T-cell (primary cell): ENCODE results near the gene MACROH2A1. TPM values are rescaled to one million over a fixed set of nuclear protein-coding genes. Genes with fewer than 3 reads are reported as not detected.
A peak's percentile ranks its signal among the peaks of the same experiment; 100 is the strongest.

ENCODE experiments used
- ATAC-seq, 4 experiments: fragments of 200-7000 bp in 3 of 4; fragments of 150-1000 bp in 1 of 4; cut with Tn5 transposase; replicated peaks in 1 of 4; 1 replicate in 3 of 4; 2 replicates in 1 of 4; pipeline ENCODE4 v1.10.0; 2021; ENCODE audit warnings: moderate library complexity in 3 of 4, mild to moderate bottlenecking in 2 of 4, moderate number of reproducible peaks in 1 of 4
- CTCF ChIA-PET, 2 donors: fragments of 300-600 bp; sonication (Branson Sonifier 250); formaldehyde crosslinking; loops; one replicate each; lab custom pipeline; 2022; ENCODE audit warnings: antibody characterized with exemption in 2 of 2; lab: Charles Lee
- POLR2A ChIA-PET, 2 donors: fragments of 300-600 bp; sonication (Branson Sonifier 250); formaldehyde crosslinking; loops; one replicate each; lab custom pipeline; 2022; ENCODE audit warnings: antibody characterized with exemption in 2 of 2; lab: Charles Lee
- DNase-seq, 35 experiments: peaks; one replicate each; pipeline versions ENCODE4 v3.0.0 to v3.0.0-alpha.2; 2013 to 2023
- H3K27ac ChIP-seq: one replicate; pipeline ENCODE4 v1.5.1; 2013; ENCODE audit warnings: low read length
- H3K27me3 ChIP-seq, 2 experiments: replicated peaks in 1 of 2; 1 replicate in 1 of 2; 2 replicates in 1 of 2; pipeline versions ENCODE4 v1.6.1 to v1.7.0; 2013; ENCODE audit warnings: low read length in 1 of 2, mixed read lengths in 1 of 2; ENCODE audit not compliant: control insufficient read depth in 2 of 2, insufficient read depth in 2 of 2; ENCODE audit errors: extremely low read depth in 1 of 2
- H3K36me3 ChIP-seq, 2 donors: 1 replicate in 1 of 2; 2 replicates in 1 of 2; pipeline versions ENCODE4 v1.6.1 to v1.7.0; 2013; ENCODE audit warnings: low read length in 1 of 2; ENCODE audit not compliant: control insufficient read depth in 2 of 2, insufficient read depth in 1 of 2; ENCODE audit errors: extremely low read depth in 1 of 2
- H3K4me1 ChIP-seq, 2 experiments: 1 replicate in 1 of 2; 2 replicates in 1 of 2; pipeline versions ENCODE4 v1.6.1 to v1.7.0; 2013; ENCODE audit warnings: low read length in 2 of 2, mixed read lengths in 1 of 2; ENCODE audit not compliant: insufficient read depth in 2 of 2, control insufficient read depth in 1 of 2; ENCODE audit errors: extremely low read depth in 1 of 2
- H3K4me3 ChIP-seq, 2 donors: 1 replicate in 1 of 2; 2 replicates in 1 of 2; pipeline versions ENCODE4 v1.5.1 to v1.7.0; 2013; ENCODE audit warnings: mild to moderate bottlenecking in 2 of 2, low read length in 1 of 2, moderate library complexity in 1 of 2; ENCODE audit not compliant: control insufficient read depth in 1 of 2; ENCODE audit errors: extremely low read depth in 1 of 2
- H3K9me3 ChIP-seq: 2 replicates; pipeline ENCODE4 v1.7.0; 2013
- H3K27ac Mint-ChIP-seq, 2 donors: one replicate each; pipeline ENCODE4 v1.8.0; 2020 to 2021; ENCODE audit warnings: mild to moderate bottlenecking in 2 of 2, mixed read lengths in 2 of 2
- H3K27me3 Mint-ChIP-seq, 2 donors: one replicate each; pipeline ENCODE4 v1.8.0; 2021 to 2022; ENCODE audit warnings: mixed read lengths in 2 of 2
- H3K36me3 Mint-ChIP-seq: one replicate; pipeline ENCODE4 v1.8.0; 2021; ENCODE audit warnings: mixed read lengths
- H3K4me1 Mint-ChIP-seq, 3 donors: one replicate each; pipeline ENCODE4 v1.8.0; 2020 to 2022; ENCODE audit warnings: mixed read lengths in 3 of 3, mild to moderate bottlenecking in 1 of 3
- H3K4me3 Mint-ChIP-seq, 3 donors: one replicate each; pipeline ENCODE4 v1.8.0; 2020 to 2022; ENCODE audit warnings: mild to moderate bottlenecking in 3 of 3, mixed read lengths in 3 of 3, moderate library complexity in 3 of 3
- H3K9me3 Mint-ChIP-seq, 3 donors: one replicate each; pipeline ENCODE4 v1.8.0; 2020 to 2022; ENCODE audit warnings: mixed read lengths in 3 of 3
- WGBS: methylation state at CpG from one replicate; pipeline ENCODE4 v1.1.5; 2013; ENCODE audit warnings: missing lambda C conversion rate; ENCODE audit not compliant: insufficient coverage; 5-methylcytosine and 5-hydroxymethylcytosine counted together
- total RNA-seq, 35 experiments: library from RNA in 6 of 35; stranded (reverse) in 6 of 35; fragments of 120-200 nt in 1 of 35; gene quantifications; one replicate each; pipeline versions ENCODE4 v1.2.1 to v1.2.4 and lab custom pipeline; 2013 to 2026

MACROH2A1 gene
- total RNA-seq, 5 donors from 2014 or later (not counting 1 experiment from before 2014, with no cell fraction given) = 111 to 136 (median 133) TPM

DNA sequence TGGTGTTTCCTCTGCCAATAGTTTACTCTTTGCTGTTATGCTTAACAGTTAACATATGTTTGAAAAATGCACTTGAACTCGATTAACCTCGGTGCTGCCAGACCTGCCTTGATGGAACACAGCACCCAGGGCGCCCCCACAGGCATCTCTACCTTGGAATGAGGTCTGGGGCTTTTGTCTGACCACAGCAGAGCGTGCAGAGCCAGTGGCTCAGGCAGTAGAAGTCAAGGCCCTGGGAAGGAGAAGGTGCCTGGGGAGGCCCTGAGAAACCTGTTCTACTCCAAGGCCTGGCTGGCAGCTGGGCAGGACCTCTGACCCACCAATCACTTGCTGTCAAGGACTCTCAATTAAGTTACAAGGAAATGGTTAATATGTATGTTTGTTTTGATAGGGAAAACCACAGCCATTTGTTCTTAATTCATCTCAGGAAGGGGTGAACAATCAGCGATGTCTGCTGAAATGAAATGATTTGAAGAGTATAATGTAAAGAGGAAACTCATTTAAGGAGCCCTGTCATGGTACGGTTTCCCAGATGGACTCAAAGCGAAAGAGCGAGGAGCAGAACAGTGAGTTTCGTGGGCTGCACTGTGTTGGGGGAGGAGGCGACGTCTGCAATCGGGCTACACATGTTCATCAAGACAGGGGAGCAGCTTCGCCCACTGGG is 21.9 kb downstream of the MACROH2A1 start:
- Mint-ChIP-seq H3K27me3 (no peaks in the 10 kb centered on the region), H3K4me3 (peak overlapping the region in 1 of 3 donors; percentile 35), H3K4me1 (peaks cover 61 to 80% (median 68%) of the 10 kb centered on the region in 3 donors), H3K9me3 (no peaks in the 10 kb centered on the region), H3K27ac (peak overlapping the region in 1 of 2 donors; percentile 45), H3K36me3 (peaks cover 65% of the 10 kb centered on the region)
- peaks cover 3 to 35% of the 10 kb centered on the region in 2 experiments for H3K4me1 ChIP-seq
- no peak overlapping the region for H3K4me3 ChIP-seq
- no peaks in the 10 kb centered on the region for H3K27me3 ChIP-seq
- no peak for DNase-seq
- H3K9me3 ChIP-seq = no peaks in the 10 kb centered on the region
- POLR2A ChIA-PET = no interaction called here
- WGBS = 34% methylated on average over 11 of the region's 13 CpGs
- CTCF ChIA-PET = interaction anchor here in 1 of 2 donors (1.3 kb wide), 1 partner anchor 49 kb away, joined by 6 read pairs; no protein-coding TSS in a partner anchor
- no peak overlapping the region for H3K27ac ChIP-seq
- H3K36me3 ChIP-seq = peaks cover 12 to 61% of the 10 kb centered on the region in 2 donors
- peak in 1 of 4 experiments; percentile 32 for ATAC-seq

DNA sequence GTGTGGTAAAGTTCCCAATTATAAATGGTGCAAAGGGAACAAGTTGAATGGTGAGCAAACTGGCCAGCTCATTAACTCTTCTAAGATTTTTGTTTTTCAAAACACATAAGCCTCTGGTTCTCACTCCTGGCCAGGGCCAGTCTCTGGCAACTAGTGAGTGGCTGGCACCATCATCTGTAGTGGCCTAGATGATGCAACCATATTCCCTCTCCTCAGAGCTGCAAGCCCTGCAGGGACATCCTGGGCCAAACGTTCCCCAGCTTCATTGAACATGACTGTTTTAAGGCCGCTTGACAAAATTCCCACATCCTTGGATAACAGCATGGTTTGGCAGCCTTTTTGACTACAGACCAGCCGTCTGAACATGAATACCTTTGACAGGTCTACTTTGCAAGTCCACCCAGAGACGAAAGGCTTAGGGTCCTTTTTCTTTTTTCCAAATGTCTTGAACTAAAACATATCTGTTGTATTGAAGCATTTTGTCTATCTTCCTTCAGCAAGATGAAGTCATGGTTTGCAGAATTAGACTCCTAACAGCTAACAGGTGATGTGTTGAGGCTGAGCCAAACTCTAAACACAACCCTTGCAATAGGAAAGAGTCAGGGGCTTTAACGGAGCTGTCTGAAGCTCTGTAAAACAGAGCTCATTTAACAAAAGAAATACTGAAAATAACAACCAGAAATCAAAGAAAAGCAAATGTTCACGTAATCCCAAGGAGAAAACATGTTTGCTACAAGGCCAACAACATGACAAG is 23.8 kb downstream of the MACROH2A1 start:
- DNase-seq (no peak), ATAC-seq (no peak)
- Mint-ChIP-seq H3K9me3 (no peaks in the 10 kb centered on the region), H3K36me3 (peaks cover 64% of the 10 kb centered on the region), H3K4me3 (no peak overlapping the region), H3K4me1 (peaks cover 49 to 81% (median 70%) of the 10 kb centered on the region in 3 donors), H3K27me3 (no peaks in the 10 kb centered on the region), H3K27ac (no peak overlapping the region)
- 85% methylated on average over 4 of the region's 6 CpGs for WGBS
- Histone ChIP-seq H3K9me3 (no peaks in the 10 kb centered on the region), H3K27me3 (no peaks in the 10 kb centered on the region), H3K4me1 (peaks cover 3 to 35% of the 10 kb centered on the region in 2 experiments), H3K36me3 (peaks cover 13 to 55% of the 10 kb centered on the region in 2 donors), H3K27ac (no peak overlapping the region), H3K4me3 (no peak overlapping the region)
- ChIA-PET POLR2A (no interaction called here), CTCF (no interaction called here)

DNA sequence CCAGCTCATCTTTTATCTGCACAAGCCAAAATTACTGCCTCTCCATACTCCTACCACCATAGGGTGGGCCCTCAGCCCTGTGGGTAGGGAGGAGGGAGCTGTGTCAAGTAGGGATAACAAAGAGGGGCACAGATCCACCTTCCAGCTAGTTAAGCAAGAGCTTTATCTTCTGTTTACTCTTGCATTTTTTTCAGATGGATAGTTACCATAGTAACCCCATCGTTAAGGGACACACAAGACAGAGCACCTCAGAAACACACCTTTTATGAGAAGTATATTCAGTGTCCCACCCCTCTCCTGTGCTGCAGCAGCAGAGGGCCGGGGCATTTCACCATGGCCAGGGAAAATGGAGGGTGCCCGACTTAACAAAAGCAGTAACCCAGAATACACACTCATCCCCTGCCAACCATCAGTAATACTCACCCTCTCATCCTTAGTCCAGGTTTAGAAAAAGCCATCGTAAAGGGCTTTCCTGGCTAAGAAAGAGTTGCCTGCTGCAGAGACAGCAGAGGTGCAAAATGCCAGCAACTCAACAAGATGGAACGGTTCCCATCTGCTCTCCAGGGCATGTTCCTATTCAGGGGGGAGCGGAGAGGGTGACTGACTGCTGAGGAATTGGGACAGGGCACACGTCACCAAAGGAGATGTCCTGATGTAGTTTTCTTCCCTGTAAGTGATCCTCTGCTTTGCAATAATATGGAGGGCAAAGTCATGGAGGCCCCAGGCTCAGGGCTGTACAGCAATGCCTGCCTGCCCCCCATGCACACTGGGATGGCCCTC is 25.1 kb downstream of the MACROH2A1 start:
- Histone ChIP-seq H3K4me3 (no peak overlapping the region), H3K36me3 (peaks cover 20 to 55% of the 10 kb centered on the region in 2 donors), H3K9me3 (no peaks in the 10 kb centered on the region), H3K27me3 (no peaks in the 10 kb centered on the region), H3K27ac (no peak overlapping the region), H3K4me1 (peaks cover 3 to 35% of the 10 kb centered on the region in 2 experiments)
- no peak overlapping the region for H3K4me3 Mint-ChIP-seq
- peaks cover 57% of the 10 kb centered on the region for H3K36me3 Mint-ChIP-seq
- H3K4me1 Mint-ChIP-seq = peaks cover 45 to 68% (median 64%) of the 10 kb centered on the region in 3 donors
- no peaks in the 10 kb centered on the region for H3K9me3 Mint-ChIP-seq
- no peaks in the 10 kb centered on the region for H3K27me3 Mint-ChIP-seq
- WGBS = 93% methylated on average over 2 of the region's 7 CpGs
- POLR2A ChIA-PET = no interaction called here
- DNase-seq (peak in 1 of 35 experiments; percentile 15), ATAC-seq (peak in 1 of 4 experiments; percentile 61)
- CTCF ChIA-PET = interaction anchor here in 1 of 2 donors (1.4 kb wide), 1 partner anchor 52 kb away, joined by 3 read pairs; no protein-coding TSS in a partner anchor
- no peak overlapping the region for H3K27ac Mint-ChIP-seq

DNA sequence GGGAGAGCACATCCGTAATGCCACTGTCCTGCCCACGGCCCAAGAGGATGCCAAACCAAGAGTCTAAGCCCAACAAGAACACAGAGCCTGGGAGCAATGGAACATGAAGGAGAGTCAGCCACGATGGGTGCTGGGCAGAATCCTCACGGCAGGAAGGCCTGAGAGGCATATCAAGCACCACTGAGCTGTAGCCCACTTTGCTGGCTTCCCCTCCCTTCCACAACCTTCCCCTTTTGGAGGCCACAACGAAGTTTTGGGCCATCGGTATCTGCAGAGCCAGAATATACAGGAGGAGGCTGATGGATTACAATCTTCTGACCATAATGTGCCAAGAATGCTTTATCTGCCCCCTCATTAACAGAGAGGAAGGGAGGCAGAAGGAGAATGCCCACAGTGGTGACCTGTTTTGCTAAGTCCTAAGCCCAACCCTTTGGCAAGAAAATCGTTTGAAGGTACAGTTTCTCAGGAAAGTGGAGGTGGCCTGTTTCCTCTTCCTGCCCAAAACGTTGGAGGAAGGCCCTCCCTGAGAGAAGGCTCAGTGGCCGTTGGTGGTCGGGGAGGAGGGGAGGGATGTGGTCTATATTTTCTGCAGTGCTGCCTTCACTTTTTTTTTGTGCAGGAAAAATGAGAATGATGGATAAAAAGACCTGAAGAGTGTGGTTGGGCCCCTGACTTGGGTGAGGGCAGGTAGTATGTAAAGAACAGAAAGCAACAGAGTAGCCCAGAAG is 26.2 kb downstream of the MACROH2A1 start:
- H3K4me3 ChIP-seq = no peak overlapping the region
- no peak overlapping the region for H3K27ac ChIP-seq
- no peaks in the 10 kb centered on the region for H3K9me3 Mint-ChIP-seq
- DNase-seq (no peak), ATAC-seq (no peak)
- peaks cover 26 to 55% of the 10 kb centered on the region in 2 donors for H3K36me3 ChIP-seq
- peak overlapping the region in 1 of 2 donors; percentile 69 for H3K27ac Mint-ChIP-seq
- H3K4me1 Mint-ChIP-seq = peaks cover 36 to 57% (median 53%) of the 10 kb centered on the region in 3 donors
- H3K4me3 Mint-ChIP-seq = no peak overlapping the region
- no peaks in the 10 kb centered on the region for H3K27me3 ChIP-seq
- POLR2A ChIA-PET = no interaction called here
- no peaks in the 10 kb centered on the region for H3K27me3 Mint-ChIP-seq
- no peaks in the 10 kb centered on the region for H3K9me3 ChIP-seq
- H3K36me3 Mint-ChIP-seq = peaks cover 54% of the 10 kb centered on the region
- peaks cover 3 to 32% of the 10 kb centered on the region in 2 experiments for H3K4me1 ChIP-seq
- WGBS = 35% methylated on average over 6 of the region's 10 CpGs
- CTCF ChIA-PET = interaction anchor here in 1 of 2 donors (1.4 kb wide), 1 partner anchor 53 kb away, joined by 3 read pairs; no protein-coding TSS in a partner anchor

DNA sequence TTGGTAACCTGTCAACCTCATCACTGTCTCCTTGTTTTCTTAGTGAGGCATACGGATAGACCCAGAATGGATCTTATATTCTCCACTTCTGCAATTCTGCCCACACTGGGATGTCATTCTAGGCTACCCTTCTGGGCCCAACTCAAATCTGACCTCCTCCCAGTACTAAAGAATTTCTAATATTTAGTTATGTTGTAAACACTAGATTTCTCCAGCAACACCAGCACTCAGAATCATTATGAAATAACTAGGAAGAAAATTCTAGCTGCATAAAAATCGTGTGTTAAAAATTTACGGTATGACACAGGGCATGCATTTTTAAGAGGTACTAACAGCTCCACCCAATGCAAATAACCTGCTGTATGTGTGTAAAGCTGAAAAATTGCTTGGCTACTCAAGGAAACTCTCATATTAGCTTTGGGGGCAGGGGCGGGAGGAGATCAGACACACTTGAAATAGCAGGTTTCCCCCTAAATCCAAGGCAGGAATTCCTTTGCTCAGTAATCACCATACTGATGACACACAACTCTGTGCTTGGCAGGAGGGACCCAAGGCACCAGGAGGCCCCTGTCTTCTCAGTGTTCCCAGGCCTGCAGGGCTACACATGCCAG is 27.3 kb downstream of the MACROH2A1 start:
- no peak for ATAC-seq
- no peak overlapping the region for H3K4me3 Mint-ChIP-seq
- DNase-seq = no peak
- Histone ChIP-seq H3K27ac (no peak overlapping the region), H3K4me3 (no peak overlapping the region), H3K36me3 (peaks cover 23 to 56% of the 10 kb centered on the region in 2 donors), H3K9me3 (no peaks in the 10 kb centered on the region), H3K4me1 (peaks cover 3 to 23% of the 10 kb centered on the region in 2 experiments), H3K27me3 (no peaks in the 10 kb centered on the region)
- H3K36me3 Mint-ChIP-seq = peaks cover 54% of the 10 kb centered on the region
- H3K9me3 Mint-ChIP-seq = no peaks in the 10 kb centered on the region
- H3K27ac Mint-ChIP-seq = peak overlapping the region in 1 of 2 donors; percentile 28
- ChIA-PET POLR2A (no interaction called here), CTCF (no interaction called here)
- peaks cover 26 to 46% (median 43%) of the 10 kb centered on the region in 3 donors for H3K4me1 Mint-ChIP-seq
- H3K27me3 Mint-ChIP-seq = no peaks in the 10 kb centered on the region
- no CpG with 5 or more reads among the region's 4 CpGs for WGBS
